Loucy (cell line): ENCODE measurements around the gene PDZD7.

ENCODE experiments used
- EZH2phosphoT487 ChIP-seq: fragments of 200-600 bp; IDR thresholded peaks from 2 replicates; pipeline ENCODE4 v1.6.1; 2018; ENCODE audit warnings: antibody characterized with exemption, mild to moderate bottlenecking, moderate library complexity, borderline replicate concordance
- TF ChIP-seq, protein P1 (sequence below): fragments of 200-600 bp; sonication (generic); conservative IDR thresholded peaks from 2 replicates; pipeline ENCODE4 v1.5.1; 2014; ENCODE audit warnings: mild to moderate bottlenecking, antibody characterized with exemption, low read length

DNA sequence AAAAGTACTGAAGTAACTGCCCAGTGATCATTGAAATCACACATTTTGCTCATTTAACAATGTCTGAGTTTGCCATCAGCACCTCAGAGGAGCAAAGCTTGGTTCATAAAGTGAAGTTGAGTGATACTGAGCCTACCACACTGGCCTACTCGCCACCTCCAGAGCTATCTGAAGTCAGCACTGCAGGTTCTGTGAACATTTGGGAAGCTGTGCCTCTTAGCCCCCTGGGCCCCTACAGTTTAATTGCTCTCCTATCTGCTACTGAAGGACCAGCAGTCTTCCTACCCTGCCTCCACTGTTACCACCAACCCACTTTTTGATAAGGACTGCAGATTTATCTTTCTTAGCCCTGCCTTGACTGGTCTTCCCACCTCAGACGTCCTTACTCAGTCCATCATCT is 63.6 kb downstream of the PDZD7 start:
- TF ChIP-seq, protein P1, sequence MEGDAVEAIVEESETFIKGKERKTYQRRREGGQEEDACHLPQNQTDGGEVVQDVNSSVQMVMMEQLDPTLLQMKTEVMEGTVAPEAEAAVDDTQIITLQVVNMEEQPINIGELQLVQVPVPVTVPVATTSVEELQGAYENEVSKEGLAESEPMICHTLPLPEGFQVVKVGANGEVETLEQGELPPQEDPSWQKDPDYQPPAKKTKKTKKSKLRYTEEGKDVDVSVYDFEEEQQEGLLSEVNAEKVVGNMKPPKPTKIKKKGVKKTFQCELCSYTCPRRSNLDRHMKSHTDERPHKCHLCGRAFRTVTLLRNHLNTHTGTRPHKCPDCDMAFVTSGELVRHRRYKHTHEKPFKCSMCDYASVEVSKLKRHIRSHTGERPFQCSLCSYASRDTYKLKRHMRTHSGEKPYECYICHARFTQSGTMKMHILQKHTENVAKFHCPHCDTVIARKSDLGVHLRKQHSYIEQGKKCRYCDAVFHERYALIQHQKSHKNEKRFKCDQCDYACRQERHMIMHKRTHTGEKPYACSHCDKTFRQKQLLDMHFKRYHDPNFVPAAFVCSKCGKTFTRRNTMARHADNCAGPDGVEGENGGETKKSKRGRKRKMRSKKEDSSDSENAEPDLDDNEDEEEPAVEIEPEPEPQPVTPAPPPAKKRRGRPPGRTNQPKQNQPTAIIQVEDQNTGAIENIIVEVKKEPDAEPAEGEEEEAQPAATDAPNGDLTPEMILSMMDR, result no peak
- no peak for TF ChIP-seq EZH2phosphoT487
